ENCODE results near the gene ZNRF2. TPM values are rescaled to one million over a fixed set of nuclear protein-coding genes. Genes with fewer than 3 reads are reported as not detected.
"Not testable (repeated sequence)": the region's sequence is repeated elsewhere in the genome, so short reads cannot be mapped to it uniquely, and the experiment has no call there.

The ZNRF2 gene
- total RNA-seq, 1 experiment from 2014 or later = 38.5 TPM

- DNase-seq (ENCODE audit: low spot score) = no peak
These were observed 24.1 kb upstream of the ZNRF2 start for GRCh38 chr7:30260246-30260768.

- DNase-seq (ENCODE audit: low spot score) = no peak
These were observed 21.2 kb upstream of the ZNRF2 start for GRCh38 chr7:30263090-30263710.

GRCh38 chr7:30264052-30264451, 20.3 kb upstream of the ZNRF2 start:
- no peak for DNase-seq (ENCODE audit: low spot score)

GRCh38 chr7:30265189-30265588, 19.2 kb upstream of the ZNRF2 start:
- not testable (repeated sequence) for DNase-seq (ENCODE audit: low spot score)

- DNase-seq (ENCODE audit: low spot score) = no peak
These were observed 17.7 kb upstream of the ZNRF2 start for GRCh38 chr7:30266686-30267085.

GRCh38 chr7:30268586-30268985, 15.8 kb upstream of the ZNRF2 start:
- no peak for DNase-seq (ENCODE audit: low spot score)

- no peak for DNase-seq (ENCODE audit: low spot score)
These were observed 14.9 kb upstream of the ZNRF2 start for GRCh38 chr7:30269490-30269889.

GRCh38 chr7:30270921-30271320, 13.5 kb upstream of the ZNRF2 start:
- DNase-seq (ENCODE audit: low spot score) = no peak

GRCh38 chr7:30272126-30272525, 12.3 kb upstream of the ZNRF2 start:
- no peak for DNase-seq (ENCODE audit: low spot score)

- DNase-seq (ENCODE audit: low spot score) = no peak
These were observed 10.8 kb upstream of the ZNRF2 start for GRCh38 chr7:30273552-30273951.

GRCh38 chr7:30274641-30275040, 9.8 kb upstream of the ZNRF2 start:
- DNase-seq (ENCODE audit: low spot score) = no peak

- DNase-seq (ENCODE audit: low spot score) = peak; percentile 77
These were observed 8.0 kb upstream of the ZNRF2 start for GRCh38 chr7:30276203-30276900.

- no peak for DNase-seq (ENCODE audit: low spot score)
These were observed 6.0 kb upstream of the ZNRF2 start for GRCh38 chr7:30278376-30278775.

- DNase-seq (ENCODE audit: low spot score) = no peak
These were observed 5.3 kb upstream of the ZNRF2 start for GRCh38 chr7:30278849-30279652.

GRCh38 chr7:30279653-30279904, 4.8 kb upstream of the ZNRF2 start:
- no peak for DNase-seq (ENCODE audit: low spot score)

GRCh38 chr7:30280631-30281030, 3.8 kb upstream of the ZNRF2 start:
- DNase-seq (ENCODE audit: low spot score) = no peak

- no peak for DNase-seq (ENCODE audit: low spot score)
These were observed 3.1 kb upstream of the ZNRF2 start for GRCh38 chr7:30281263-30281662.

GRCh38 chr7:30281791-30282190, 2.6 kb upstream of the ZNRF2 start:
- peak; percentile 49 for DNase-seq (ENCODE audit: low spot score)

GRCh38 chr7:30282735-30283134, 1.7 kb upstream of the ZNRF2 start:
- no peak for DNase-seq (ENCODE audit: low spot score)

GRCh38 chr7:30285067-30285535, 704 bp downstream of the ZNRF2 start:
- DNase-seq (ENCODE audit: low spot score) = no peak

GRCh38 chr7:30285536-30286284, 1.3 kb downstream of the ZNRF2 start:
- peak; percentile 90 for DNase-seq (ENCODE audit: low spot score)

GRCh38 chr7:30286749-30287148, 2.4 kb downstream of the ZNRF2 start:
- peak; percentile 69 for DNase-seq (ENCODE audit: low spot score)

All from HT-29 (cell line).